Measurements from ENCODE around the gene SLC12A4.

The SLC12A4 gene

DNA sequence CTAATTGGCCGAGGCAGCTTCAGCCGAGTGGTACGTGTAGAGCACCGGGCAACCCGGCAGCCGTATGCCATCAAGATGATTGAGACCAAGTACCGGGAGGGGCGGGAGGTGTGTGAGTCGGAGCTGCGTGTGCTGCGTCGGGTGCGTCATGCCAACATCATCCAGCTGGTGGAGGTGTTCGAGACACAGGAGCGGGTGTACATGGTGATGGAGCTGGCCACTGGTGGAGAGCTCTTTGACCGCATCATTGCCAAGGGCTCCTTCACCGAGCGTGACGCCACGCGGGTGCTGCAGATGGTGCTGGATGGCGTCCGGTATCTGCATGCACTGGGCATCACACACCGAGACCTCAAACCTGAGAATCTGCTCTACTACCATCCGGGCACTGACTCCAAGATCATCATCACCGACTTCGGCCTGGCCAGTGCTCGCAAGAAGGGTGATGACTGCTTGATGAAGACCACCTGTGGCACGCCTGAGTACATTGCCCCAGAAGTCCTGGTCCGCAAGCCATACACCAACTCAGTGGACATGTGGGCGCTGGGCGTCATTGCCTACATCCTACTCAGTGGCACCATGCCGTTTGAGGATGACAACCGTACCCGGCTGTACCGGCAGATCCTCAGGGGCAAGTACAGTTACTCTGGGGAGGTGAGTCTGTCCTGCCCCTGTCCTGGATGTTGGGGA is 59.2 kb downstream of the SLC12A4 start:
- no peak overlapping the region for H3K4me3 ChIP-seq (ENCODE audit: control insufficient read depth, low read depth, low read length)
- no peak for TF ChIP-seq CTCF (conservative IDR thresholded peaks at IDR 0.05; ENCODE audit: control insufficient read depth, insufficient read depth, low read depth, low read length)
- DNase-seq (ENCODE audit: low read depth), result no peak

DNA sequence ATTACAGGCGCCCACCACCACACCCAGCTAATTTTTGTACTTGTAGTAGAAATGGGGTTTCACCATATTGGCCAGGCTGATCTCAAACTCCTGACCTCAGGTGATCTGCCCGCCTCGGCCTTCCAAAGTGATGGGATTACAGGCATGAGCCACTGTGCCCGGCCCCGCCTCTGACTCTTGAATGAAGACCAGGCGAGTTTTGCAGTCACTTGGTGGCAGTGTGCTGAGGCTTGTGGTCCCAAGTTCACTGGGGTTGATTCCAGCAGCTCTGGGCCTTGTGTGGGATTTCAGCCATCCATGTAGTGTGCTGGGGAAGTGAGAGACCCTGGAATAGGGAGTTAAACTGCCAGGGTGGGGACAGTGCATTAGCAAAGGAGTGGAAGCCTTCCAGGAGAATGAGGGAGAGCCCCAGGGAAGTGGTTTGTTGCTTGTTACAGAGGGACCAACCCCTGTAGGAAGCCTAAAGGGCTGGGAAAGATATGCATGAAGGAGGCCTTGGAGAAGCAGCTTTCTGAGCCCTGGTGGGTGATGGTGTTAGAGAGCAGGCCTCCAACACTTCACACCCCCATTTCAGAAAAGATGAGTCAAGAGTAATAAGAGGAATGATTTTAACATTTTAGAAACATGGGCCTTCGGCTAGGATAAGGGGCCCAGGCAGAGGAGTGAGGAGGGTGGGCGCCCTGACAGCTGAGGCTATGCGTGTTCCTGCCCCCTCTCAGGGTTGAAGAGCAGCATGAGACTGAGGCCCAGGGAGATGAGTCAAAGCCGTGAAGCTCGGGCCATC is 60.8 kb downstream of the SLC12A4 start:
- TF ChIP-seq CTCF (conservative IDR thresholded peaks at IDR 0.05; ENCODE audit: control insufficient read depth, insufficient read depth, low read depth, low read length), result no peak
- DNase-seq (ENCODE audit: low read depth), result no peak
- no peak overlapping the region for H3K4me3 ChIP-seq (ENCODE audit: control insufficient read depth, low read depth, low read length)

GRCh38 chr16:67902831-67903230 is 65.6 kb downstream of the SLC12A4 start:
- H3K4me3 ChIP-seq (ENCODE audit: control insufficient read depth, low read depth, low read length), result no peak overlapping the region
- no peak for TF ChIP-seq CTCF (conservative IDR thresholded peaks at IDR 0.05; ENCODE audit: control insufficient read depth, insufficient read depth, low read depth, low read length)
- DNase-seq (ENCODE audit: low read depth), result no peak

DNA sequence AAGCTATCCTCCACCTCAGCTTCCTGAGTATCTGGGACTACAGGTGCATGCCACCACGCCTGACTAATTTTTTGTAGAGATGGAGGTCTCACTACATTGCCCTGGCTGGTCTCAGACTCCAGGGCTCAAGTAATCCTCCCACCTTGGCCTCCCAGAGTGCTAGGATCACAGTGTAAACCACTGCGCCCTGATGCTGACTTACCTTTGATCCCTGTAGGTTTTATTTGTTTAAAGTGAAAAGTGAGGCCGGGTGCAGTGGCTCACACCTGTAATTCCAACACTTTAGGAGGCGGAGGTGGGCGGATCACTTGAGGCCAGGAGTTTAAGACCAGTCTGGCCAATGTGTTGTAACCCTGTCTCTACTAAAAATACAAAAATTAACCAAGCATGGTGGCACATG is 66.7 kb downstream of the SLC12A4 start:
- no peak overlapping the region for H3K4me3 ChIP-seq (ENCODE audit: control insufficient read depth, low read depth, low read length)
- TF ChIP-seq CTCF (conservative IDR thresholded peaks at IDR 0.05; ENCODE audit: control insufficient read depth, insufficient read depth, low read depth, low read length), result no peak
- DNase-seq (ENCODE audit: low read depth), result no peak

- no peak for TF ChIP-seq CTCF (conservative IDR thresholded peaks at IDR 0.05; ENCODE audit: control insufficient read depth, insufficient read depth, low read depth, low read length)
- DNase-seq (ENCODE audit: low read depth), result peak; percentile 52
- H3K4me3 ChIP-seq (ENCODE audit: control insufficient read depth, low read depth, low read length), result no peak overlapping the region
Observed at GRCh38 chr16:67897231-67897630, 71.2 kb downstream of the SLC12A4 start.

DNA sequence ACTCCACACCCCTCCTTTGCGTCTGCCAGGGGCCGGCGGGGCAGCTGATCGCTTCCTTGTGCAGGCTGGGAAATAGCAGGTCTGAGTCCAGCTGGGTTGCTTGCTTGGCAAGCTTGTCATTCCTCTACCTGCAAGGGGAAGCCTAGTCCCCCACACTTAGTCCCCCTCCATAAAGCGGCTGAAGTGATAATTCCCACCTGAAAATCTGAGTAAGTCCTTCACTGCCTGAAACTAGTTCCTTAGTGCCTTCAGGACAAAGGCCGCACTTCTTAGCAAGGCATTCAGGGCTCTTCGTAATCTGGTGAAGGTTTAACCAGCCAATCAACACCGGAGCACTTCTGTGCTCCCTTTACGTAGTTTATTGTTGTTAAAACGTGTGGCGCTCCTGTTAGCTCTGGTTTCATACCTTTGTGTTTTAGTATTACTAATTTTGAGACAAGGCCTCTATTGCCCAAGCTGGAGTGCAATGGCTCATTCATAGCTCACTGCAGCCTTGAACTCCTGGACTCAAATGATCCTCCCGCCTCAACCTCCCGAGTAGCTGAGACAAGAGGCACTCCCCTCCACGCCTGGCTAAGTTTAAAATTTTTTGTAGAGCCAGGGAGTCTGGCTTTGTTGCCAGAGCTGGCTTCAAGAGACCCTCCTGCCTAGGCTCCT is 74.6 kb downstream of the SLC12A4 start:
- peak; percentile 18 for DNase-seq (ENCODE audit: low read depth)
- peak overlapping the region; percentile 84 for H3K4me3 ChIP-seq (ENCODE audit: control insufficient read depth, low read depth, low read length)
- no peak for TF ChIP-seq CTCF (conservative IDR thresholded peaks at IDR 0.05; ENCODE audit: control insufficient read depth, insufficient read depth, low read depth, low read length)
